GM21390 (cell line): Measurements from ENCODE around the gene CDC25C.
A peak's percentile ranks its signal among the peaks of the same experiment; 100 is the strongest.
"Not testable (repeated sequence)": the region's sequence is repeated elsewhere in the genome, so short reads cannot be mapped to it uniquely, and the experiment has no call there.

Source experiments
- ATAC-seq: cut with Tn5 transposase; IDR thresholded peaks from one replicate; pipeline ENCODE4 v1.9.1; 2021; ENCODE audit not compliant: unreplicated experiment

The CDC25C gene

DNA sequence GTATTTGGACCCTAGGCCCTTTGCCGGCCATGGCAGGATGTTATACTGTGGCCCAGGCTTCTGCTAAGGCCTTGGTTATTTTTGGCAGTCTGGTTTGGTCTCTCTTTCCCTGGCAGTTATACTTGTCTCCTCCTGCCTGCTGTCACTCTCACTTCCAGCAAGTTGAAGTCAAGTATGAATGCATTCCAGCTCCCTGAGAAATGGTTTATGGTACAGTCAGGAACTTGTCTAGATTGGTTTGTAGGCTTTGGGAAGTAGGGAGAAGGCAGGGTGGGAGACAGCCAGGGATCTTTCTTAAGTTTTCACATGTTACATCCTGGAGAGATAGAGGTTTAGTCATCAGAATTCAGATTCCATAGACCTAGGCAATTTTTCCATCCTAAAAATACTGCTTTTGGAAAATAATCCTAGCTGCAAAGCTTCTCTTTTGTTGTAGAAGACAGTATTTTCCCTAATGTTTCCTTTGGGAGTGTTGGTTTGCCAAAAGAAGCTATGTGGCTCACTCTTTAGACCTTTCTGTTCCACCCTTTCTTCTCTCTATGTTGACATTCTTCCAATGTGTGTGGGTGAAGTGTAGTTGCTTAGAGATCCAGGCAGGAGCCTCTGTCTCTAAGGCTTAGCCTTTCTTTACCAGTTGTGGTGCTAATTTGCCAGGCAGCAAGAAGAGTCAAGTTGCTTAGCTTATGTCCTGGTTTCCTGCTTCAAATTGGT, 18.4 kb upstream of the CDC25C start:
- ATAC-seq, result no peak

DNA sequence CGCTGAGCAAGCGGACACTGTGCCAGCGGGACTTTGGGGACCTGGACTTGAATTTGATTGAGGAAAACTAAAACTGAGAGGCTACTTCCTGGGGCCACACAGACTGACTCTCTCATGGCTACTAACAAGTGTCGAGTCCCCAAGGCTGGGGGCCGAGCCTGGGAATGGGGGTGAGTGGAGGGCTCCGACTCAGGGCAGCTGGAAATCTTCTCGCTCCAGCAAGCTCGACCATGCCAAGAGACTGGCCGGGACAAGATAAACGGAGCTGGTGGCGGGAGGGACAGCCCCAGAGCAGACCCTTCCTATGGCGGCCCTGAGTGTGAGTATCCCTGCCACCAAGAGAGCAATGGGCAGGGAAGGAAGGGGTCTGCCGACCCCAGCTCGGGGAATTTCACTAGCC, 15.3 kb upstream of the CDC25C start:
- no peak for ATAC-seq

DNA sequence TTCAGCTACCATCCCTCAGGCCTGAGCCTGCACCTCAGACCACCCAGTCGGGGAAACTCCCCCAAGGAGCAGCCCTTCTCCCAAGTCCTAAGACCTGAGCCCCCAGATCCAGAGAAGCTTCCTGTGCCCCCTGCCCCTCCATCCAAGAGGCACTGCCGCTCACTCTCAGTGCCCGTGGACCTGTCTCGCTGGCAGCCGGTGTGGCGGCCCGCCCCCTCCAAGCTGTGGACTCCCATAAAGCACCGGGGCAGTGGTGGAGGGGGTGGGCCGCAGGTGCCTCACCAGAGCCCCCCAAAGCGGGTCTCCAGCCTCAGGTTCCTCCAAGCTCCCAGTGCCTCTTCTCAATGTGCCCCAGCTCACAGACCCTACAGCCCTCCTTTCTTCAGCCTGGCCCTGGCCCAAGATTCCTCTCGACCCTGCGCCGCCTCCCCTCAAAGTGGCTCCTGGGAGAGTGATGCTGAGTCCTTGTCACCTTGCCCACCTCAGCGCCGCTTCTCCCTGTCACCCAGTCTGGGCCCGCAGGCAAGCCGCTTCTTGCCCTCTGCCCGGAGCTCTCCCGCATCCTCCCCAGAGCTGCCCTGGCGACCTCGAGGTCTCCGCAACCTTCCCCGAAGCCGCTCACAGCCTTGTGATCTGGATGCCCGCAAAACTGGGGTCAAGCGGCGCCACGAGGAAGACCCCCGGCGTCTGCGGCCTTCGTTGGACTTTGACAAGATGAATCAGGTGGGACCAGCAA, 13.5 kb upstream of the CDC25C start:
- ATAC-seq, result no peak

DNA sequence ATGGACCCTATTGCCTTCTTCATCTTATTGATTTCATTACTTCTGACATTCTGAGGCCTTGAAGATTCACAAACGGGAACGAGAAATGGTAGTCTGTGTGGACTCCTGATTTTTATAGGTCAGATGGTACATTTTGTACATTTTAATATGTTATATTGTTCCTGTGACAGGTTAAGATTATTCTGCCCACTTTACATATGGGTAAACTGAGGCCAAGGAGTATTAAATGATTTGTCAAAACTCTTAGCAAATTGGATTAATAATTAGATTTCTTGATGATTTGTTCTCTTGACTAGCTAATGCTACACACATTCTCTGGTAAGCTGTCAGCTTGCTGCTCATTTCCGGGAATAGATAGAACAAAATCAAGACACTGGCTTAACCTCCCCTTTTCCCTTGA, 8.4 kb upstream of the CDC25C start:
- ATAC-seq, result no peak

DNA sequence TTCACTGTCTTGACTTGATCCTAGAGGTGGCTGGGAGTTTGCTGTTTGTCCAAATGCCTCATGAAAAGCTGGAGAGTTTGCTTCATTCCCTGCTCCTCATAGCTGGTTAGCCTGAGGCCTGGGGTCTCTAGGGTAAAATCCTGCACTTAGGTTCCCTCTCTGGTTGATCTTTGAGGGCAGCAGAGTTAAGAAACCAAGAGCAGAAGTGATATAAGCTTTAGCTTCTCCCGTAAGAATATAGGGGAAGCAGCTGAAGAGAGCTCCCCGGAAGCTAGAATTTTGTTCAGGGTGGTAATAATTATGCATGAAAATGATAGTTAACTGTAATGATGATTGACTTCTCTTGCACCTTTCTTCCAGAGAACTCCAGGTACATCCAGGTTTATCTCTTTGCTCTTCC, 7.9 kb upstream of the CDC25C start:
- no peak for ATAC-seq

DNA sequence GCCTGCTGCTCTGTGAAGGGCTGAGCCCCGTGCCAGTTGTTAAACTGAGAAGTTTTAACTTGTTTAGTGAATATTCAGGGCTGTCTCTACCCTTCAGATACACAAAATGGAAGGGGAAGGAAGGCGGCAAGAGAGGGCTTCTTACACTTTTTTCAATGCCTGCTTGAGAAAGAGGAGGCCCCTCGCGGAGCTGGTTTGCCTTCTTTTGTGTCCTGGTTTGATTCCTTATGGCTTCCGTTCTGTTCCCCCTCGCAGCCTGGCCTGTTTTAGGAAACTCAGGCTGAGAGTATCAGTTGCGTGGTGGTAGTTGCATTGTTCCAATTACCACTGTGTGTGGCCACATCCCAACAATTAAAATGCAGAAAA, 7.5 kb upstream of the CDC25C start:
- no peak for ATAC-seq

DNA sequence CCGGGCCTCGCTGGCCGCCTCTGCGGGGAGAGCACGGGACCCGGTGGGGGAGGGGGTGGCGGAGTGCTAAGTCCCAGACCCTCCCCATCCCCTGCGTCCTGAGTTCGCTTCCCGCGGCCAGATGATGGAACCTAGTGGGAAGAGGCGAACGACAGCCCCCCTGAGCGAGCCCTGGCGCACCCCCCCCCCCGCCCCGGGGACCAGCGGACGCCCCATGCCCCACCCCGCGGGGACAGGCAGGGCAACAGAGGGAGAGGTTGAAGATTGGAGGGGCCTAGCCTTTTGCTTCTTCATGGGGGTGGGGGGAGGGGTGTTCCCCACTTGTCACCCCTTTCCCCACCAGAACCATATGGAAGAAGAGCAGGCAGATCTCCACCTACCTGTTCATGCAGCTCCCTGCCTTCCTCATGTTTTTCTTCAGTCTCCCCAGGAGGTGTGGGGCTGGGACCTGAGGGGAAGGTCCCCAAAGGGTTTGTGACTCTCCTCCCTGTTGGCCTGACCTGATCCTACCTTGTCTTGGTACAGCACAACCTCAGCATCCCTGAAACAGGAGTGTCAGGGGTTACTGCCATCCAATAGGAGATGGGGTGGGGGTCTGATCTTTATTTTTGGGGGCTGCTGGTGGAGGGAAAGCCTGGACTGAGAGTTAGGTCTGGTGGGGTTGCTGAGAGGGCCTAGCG, 6.9 kb upstream of the CDC25C start:
- ATAC-seq, result peak; percentile 8

DNA sequence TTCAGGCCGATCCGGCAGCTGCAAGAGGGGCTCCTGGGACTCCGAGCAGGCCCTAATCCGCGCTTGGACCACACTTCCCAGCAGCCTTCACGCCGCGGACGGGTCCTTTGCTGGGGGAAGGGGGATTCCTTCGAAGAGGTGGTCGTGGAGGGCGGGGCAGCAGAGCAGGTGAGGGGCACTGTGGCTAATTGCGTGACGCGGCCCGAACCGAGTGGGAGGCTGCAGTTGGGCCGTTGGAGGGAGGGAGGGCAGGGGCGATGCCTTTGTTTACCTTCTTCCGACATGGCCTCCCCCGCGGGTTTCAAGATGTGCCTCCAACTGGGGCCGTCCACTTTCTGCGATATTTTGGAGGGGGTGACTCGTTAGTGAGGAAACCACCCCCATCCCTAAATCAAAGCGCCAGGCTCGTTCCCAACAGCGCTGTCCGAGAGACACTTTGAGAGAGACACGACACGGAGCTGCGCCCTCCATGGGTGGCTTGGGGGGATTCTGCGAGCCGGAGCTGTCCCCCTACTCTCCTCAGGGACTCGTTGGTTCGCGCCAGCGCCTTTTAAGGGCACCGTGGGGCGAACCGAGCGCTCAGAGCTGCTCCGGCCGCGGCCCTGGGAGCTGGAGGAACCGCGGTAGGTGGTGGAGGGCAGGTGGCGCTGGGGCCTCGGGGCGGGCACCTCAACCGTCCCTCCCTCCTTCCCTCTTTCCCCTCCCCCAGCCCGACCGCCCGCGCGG, 6.2 kb upstream of the CDC25C start, which contains the start of gene FAM53C:
Gene FAM53C, plus strand, starts transcription at position 582 of the 726 bp plus-strand sequence. CDS start 3,070 bp downstream, outside the sequence.
- ATAC-seq, result peak; percentile 80

DNA sequence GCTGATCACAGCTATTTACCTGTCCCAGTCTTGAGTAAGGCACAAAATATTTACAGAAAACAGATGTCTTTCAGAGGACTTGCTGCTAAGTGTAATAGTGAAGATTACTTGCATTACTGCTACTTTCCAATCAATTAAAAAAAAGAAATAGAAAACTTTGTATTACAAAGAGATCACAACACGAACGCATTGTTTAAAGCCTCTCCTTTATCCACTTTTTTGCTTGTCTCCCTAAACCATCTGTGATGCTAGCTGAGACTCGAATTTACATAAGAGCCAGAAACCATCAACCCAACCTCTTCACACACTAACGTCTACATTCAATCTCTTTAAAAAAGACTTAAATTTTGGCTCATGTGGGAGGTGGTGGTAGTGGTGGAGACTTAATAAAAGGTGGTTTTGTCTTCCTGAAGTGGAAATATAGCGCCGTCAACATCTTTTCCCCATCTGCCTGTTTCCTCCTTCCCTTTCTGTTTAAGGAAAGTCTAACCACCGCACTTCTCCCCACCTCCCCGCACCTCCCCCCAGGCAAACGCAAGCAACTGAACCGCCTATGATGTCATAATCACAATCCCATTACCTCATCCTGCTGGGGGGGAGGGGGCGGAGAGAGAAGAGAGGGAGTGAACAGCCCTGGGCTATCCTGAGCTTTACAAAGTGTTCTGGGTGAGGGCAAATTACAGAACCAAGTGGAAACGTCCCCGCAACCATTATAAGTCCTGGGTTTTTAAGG, 5.5 kb upstream of the CDC25C start:
- ATAC-seq, result peak; percentile 14

DNA sequence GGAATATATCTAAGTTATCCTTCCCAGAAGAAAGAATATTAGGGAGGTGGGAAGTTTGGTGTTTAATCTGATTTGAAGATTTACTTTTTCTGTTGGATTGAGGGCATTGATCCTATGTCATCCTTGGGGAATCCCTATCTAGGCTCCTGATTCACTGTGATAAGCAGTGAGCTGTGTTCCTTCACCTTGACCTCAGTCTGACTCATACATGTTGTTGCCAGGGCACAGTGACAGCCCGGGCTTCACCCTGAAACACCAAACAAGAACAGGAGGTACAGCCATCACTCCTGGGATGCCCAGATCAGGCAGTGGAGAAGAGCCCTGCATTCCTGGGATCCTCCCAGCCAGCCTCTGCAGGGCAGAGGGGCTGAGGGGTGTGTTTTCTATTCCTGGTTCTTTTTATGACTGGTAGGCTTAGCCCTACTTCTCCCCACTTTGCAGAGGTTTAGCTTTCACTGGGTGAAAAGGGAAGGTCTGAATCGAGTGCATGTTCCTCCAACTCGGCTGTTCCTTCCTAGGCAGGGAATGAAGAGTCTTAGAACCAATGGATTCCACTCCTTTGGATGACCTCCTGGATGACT, 3.4 kb upstream of the CDC25C start:
- ATAC-seq, result no peak

DNA sequence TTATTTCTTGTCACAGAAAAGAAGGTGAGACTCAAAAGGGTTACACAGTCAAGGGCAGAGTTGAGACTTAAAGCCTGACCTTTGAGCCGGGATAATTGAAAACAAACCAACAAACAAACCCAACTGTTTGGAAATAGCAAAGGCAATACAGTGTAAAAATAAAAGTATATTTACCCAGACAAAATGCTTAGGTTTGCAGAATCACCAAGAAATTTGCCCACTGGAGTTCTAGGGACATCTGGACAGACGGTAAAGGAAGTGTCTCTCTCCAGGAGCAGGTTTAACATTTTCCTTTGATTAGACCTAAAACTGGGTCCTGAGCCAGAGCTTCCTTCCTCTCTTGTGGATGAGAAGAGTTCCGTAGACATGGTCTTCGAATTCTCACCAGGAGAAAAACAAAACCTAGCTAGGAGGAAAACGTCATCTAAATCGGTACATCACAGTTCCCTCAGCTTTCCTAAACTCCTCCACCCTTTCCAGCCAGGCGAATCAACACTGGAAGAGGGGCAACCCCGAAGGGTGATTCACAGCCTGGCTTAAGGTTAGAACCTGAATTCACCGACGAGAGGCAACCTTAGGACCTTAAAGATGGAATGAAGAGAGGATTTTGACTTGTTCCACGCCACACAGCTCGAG, 673 bp downstream of the CDC25C start:
- no peak for ATAC-seq

DNA sequence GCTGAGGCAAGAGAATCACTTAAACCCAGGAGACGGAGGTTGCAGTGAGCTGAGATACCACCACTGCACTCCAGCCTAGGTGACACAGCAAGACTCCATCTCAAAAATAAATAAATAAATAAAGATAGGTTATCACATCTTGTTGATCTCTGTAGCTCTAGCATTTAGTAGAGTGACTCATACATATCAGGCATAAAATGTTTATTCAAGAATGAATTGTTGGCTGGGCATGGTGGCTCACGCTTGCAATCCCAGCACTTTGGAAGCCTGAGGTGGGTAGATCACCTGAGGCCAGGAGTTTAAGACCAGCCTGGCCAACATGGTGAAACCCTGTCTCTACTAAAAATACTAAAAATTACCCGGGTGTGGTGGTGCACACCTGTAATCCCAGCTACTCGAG, 13.4 kb downstream of the CDC25C start:
- ATAC-seq, result not testable (repeated sequence)

DNA sequence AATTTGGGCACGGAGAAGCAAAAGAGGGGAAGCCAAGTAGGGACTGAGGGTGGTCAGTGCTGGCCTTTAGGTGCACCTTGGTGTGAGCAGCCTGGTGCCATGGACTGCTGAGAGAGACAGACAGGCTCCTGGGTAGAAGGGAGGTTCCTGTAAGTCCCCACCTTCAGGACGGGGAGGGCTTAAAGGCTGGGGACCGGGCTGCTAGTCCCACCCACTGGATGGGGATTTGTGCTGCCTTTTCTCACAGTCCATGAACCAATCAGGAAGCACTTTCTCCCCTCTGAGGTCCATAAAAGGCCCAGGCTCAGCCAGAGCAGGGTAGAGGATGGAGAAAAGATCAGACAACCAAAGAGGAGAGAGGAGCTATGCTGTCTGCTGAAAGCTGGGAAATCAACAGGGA, 15.2 kb downstream of the CDC25C start:
- ATAC-seq, result no peak

DNA sequence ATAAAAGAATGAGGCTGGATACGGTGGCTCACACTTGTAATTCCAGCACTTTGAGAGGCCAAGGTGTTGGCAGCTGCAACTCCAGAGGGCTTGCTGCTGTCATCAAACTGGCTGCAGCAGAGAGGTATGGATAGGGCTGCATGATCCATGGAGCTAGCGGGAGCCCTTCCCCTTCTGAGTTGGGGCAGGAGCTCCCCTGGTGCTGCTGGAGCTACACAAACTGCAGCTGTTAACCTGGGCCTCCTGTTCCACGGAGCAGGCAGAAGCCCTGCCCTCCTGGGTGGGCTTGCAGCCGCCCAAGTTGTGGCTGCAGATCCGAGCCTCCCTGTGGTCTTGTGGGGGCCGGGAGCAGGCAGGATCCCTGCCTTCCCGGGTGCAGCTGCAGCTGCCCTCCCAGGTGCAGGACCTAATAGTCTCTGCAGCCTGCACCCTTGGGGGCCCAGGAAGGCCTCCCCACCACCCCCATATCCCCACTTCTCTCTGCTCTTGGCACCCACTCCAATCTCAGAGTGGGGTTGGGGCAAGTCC, 15.8 kb downstream of the CDC25C start:
- no peak for ATAC-seq

DNA sequence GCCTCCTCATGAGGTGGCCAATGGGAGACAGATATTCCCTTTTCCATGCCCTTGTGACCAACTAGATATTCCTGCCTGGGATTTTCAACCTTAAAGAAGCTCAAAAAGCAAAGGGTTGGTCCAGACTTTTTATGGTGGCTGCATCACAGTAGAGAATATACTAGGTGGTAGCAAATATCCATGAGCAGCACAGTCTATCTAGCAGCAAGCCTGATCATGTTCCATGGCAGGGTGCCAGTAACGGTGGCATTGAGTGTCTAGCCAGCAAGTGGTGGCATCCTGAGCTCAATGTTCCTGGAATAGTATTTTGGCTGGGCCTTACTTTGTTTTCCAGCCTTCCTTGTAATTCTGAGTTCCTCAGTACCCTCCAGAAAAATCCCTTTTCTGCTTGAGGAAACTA, 25.8 kb downstream of the CDC25C start:
- no peak for ATAC-seq

DNA sequence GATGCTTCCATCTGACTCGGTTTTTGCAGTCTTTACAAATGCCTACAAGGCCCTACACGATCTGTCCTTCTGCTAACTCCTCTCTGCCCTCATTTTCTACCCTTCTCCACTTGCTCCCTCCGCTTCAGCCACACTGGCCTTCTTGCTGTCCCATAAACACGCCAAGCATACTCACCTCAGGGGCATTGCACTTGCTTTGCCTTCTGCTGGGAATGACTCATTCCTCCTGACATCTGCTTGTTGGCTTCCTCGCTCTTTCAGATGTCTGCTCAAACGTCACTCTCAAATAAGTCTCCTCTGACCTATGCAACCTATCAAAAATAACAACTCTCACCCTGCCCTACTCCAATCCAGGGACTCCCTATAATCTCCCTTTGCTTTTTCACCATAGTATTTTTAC, 28.2 kb downstream of the CDC25C start:
- no peak for ATAC-seq

DNA sequence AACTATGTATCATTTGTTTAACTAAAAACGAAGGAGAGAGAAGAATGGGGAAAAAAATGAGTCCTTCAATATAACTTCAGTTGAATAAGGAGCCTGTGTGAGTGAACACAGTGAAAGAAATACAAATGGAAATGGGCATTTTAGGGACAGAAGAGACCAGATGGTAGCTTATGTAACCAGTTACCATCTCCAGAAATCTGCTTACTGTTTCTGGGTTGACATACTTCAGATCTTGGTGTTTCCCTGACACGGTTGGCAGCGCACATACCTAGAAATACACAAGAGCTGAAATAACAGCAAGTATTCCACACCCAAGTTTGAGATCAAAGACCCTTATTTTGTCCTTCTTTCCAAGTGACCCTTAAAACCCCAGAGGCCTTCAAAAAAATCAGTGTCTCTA, 42.3 kb downstream of the CDC25C start:
- no peak for ATAC-seq

DNA sequence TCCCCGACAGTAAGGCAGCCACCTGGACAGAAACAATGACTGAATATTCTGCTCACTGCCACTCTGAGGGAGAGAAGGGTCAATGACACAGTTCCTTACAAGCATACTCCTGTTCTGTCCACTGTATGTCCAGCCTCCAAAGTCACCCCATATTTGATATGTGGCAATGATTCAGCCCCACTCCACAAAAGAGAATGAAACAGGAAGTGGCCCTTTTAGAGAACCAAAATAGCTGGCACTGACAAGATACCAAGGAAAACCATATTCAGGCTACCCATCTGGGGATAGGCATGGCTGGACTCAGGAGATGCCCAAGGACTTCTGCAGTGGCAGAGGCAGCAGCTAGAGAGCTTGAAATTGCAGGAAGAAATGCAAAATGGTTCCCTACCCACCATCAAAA, 44.4 kb downstream of the CDC25C start:
- ATAC-seq, result no peak

DNA sequence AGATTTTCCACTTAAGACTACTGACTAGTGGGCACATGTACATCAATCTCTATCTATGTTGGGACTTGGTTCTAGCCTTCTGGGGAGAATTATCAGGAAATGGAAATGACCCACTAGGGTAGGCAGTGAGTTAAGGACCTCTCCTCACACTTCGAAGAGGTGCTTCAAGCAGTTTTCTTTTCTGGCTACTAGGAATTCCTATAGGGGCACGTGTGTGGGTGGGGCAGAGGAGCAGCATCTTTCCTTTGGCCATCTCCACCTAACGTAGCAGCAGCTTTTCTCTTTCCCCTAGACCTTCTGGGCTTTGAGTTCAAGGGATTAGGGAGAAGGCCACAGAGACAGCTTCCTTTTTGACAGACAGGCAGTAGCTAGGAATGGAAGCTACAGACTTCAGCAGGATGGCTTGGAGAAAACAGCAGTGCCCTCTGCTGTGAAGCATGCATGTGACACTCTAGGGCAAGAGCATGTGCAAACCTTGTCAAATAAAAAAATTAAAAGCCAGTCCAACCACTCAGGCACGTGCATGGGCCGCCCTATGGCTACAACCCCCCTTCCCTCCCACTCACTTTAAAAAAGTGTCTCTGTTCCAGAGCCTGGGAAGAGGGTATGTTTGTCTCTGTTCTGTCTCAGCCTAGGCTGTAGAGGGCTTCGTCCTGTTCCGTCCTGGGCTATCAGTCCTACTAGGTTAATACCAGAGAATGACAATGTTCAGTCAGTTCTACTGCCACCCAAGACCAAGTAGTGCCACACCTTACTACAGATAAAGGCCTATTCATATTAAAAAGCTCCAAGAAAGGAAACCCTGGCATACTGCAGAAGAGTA, 48.5 kb downstream of the CDC25C start:
- no peak for ATAC-seq
